Kidney epithelial cell (primary cell): ENCODE measurements around the gene B9D2. TPM values are rescaled to one million over a fixed set of nuclear protein-coding genes. Genes with fewer than 3 reads are reported as not detected.

ENCODE experiments used
- DNase-seq: peaks from one replicate; pipeline ENCODE4 v3.0.0-alpha.2; 2010; ENCODE audit warnings: low read depth
- H3K27me3 ChIP-seq: 2 replicates; pipeline ENCODE4 v1.6.0; 2011; ENCODE audit warnings: low read length; ENCODE audit not compliant: control insufficient read depth, insufficient read depth
- H3K36me3 ChIP-seq: 2 replicates; pipeline ENCODE4 v1.5.1; 2011; ENCODE audit warnings: low read length; ENCODE audit not compliant: control insufficient read depth, insufficient read depth
- H3K4me3 ChIP-seq: 2 replicates; pipeline ENCODE4 v1.5.1; 2011; ENCODE audit warnings: low read depth, mild to moderate bottlenecking, control low read depth, low read length
- total RNA-seq: library from RNA; depleted of rRNA; stranded (reverse); fragments of >200 nt; gene quantifications from 2 replicates; pipeline ENCODE4 v1.2.3, GENCODE V29; 2015
- TF ChIP-seq, protein P1 (sequence below): IDR thresholded peaks from 2 replicates; pipeline ENCODE4 v1.5.1; 2011; ENCODE audit warnings: mild to moderate bottlenecking, moderate library complexity, low read length, control low read depth, inconsistent platforms; ENCODE audit not compliant: insufficient read depth, poor library complexity, severe bottlenecking

B9D2 gene, protein sequence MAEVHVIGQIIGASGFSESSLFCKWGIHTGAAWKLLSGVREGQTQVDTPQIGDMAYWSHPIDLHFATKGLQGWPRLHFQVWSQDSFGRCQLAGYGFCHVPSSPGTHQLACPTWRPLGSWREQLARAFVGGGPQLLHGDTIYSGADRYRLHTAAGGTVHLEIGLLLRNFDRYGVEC
- 4.5 and 5.7 TPM in 2 replicates for total RNA-seq

DNA sequence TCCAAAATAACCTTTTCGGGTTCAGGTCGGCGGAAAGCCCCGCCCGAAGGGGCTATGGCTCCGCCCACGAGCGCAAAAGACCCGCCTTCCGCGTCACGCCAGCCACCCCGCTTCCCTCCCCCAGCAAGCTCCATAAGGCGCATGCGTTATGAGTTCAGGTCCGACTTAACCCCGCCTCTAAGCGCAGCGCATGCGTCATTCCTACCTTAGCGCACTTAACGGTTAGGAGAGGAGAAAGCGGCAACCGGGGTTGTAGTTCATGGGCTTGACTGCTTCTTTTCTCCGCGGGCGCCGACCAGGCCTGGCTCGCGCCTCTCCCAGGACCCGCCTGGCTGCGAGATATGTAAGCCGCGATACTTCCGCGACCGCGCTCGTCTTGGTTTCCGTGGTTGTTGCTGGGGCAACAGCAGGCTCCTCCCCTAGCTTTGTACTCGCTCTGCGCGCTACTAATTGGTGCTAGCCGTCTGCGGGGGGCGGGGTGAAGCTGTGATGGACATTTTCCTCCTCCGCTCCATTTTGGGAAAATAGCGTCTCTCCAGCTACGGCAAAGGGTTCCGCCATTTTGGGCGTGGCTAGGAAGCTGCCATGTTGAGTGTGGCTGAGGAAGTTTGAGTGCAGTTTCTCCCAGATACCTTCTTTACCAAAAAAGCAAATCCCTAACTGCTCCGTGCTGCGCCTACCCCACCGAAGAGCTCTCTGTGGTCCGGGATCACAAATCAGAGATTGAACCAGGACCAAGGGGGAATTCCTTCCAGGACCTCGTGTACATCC is at the start of gene B9D2:
Gene B9D2 (minus strand): TSS at position 397 of the 771 bp plus-strand sequence. CDS start 630 bp downstream, outside the sequence.
- TF ChIP-seq, protein P1, sequence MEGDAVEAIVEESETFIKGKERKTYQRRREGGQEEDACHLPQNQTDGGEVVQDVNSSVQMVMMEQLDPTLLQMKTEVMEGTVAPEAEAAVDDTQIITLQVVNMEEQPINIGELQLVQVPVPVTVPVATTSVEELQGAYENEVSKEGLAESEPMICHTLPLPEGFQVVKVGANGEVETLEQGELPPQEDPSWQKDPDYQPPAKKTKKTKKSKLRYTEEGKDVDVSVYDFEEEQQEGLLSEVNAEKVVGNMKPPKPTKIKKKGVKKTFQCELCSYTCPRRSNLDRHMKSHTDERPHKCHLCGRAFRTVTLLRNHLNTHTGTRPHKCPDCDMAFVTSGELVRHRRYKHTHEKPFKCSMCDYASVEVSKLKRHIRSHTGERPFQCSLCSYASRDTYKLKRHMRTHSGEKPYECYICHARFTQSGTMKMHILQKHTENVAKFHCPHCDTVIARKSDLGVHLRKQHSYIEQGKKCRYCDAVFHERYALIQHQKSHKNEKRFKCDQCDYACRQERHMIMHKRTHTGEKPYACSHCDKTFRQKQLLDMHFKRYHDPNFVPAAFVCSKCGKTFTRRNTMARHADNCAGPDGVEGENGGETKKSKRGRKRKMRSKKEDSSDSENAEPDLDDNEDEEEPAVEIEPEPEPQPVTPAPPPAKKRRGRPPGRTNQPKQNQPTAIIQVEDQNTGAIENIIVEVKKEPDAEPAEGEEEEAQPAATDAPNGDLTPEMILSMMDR = no peak
- Histone ChIP-seq H3K27me3 (no peaks in the 10 kb centered on the region), H3K36me3 (no peaks in the 10 kb centered on the region), H3K4me3 (peak within 1 kb of the TSS; percentile 68)
- peak; percentile 84 for DNase-seq

DNA sequence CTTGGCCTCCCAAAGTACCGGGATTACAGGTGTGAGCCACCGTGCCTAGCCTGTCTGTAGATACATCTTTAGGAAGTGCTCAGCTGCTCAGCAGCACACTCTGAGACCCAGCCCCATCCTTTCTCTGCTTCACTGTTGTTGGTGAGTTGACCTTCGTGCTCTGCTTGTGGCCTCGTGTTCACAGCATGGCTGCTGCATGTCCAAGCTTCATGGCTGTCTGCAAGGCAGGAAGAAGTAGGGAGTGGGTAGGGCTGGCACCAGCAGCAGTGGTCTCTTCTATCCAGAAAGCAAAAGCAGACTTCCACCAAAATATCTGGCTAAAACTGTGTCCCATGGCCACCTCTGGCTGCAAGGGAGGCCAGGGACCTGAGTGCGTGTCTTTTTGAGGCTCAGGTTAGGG is 49.0 kb upstream of the B9D2 start:
- no peaks in the 10 kb centered on the region for H3K36me3 ChIP-seq
- no peak overlapping the region for H3K4me3 ChIP-seq
- DNase-seq = no peak
- H3K27me3 ChIP-seq = no peaks in the 10 kb centered on the region
- TF ChIP-seq, protein P1 = no peak

DNA sequence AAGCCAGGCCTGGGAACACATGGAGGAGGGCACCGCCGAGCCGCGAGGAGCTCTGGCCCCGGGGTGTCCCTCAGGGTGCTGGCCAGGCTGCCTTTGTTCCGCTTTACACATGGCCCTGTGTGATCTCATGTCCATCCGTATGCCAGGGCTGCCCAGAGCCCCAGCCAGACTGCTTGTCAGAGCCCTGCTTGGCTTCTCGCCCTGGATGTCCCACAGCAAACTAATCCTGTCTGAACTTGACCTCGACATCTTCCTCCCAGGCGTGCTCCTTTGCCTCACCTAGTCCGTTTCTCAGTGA is 48.0 kb upstream of the B9D2 start:
- TF ChIP-seq, protein P1 = no peak
- no peaks in the 10 kb centered on the region for H3K27me3 ChIP-seq
- no peaks in the 10 kb centered on the region for H3K36me3 ChIP-seq
- DNase-seq = no peak
- no peak overlapping the region for H3K4me3 ChIP-seq

DNA sequence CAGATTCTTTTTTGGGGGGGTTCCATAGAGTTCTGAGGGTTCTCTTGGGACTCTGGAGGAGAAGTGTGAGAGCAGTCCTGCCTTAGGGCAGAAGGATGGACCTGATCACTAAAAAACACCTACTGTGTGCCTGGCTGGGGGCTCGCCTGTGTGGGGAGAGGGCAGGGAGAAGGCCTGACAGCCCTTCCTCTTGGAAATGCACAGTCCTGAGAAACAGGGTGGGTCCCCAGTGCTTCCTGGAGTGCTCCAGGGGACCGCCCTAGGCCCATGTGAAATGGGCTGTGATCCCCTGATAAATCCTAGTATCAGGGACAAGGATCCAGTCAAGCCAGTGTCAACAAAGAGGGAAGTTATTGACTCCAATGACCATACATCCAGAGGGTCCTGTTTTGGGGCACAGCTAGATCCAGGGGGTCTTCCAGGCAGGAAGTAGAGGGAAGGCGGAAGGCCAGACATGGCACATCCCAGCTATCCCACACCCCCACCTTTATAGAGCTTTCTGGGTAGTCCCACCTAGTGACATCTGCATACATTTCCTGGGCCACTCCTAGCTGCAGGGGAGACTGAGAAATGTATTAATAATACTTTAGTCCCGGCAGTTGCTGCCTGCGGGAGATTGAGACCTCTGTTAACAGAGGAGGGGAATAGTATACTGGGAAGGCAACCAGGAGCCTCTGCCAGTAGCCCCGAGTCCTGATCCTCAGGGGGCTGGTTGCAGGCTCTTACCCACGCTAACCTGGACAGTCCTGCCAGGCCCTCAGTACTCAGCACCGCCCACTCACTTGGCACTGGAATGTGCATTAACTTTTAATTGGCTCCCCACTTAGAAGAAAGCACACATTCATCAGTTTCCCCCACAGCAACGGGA is 47.4 kb upstream of the B9D2 start:
- DNase-seq = no peak
- no peak overlapping the region for H3K4me3 ChIP-seq
- TF ChIP-seq, protein P1 = no peak
- H3K36me3 ChIP-seq = no peaks in the 10 kb centered on the region
- no peaks in the 10 kb centered on the region for H3K27me3 ChIP-seq

DNA sequence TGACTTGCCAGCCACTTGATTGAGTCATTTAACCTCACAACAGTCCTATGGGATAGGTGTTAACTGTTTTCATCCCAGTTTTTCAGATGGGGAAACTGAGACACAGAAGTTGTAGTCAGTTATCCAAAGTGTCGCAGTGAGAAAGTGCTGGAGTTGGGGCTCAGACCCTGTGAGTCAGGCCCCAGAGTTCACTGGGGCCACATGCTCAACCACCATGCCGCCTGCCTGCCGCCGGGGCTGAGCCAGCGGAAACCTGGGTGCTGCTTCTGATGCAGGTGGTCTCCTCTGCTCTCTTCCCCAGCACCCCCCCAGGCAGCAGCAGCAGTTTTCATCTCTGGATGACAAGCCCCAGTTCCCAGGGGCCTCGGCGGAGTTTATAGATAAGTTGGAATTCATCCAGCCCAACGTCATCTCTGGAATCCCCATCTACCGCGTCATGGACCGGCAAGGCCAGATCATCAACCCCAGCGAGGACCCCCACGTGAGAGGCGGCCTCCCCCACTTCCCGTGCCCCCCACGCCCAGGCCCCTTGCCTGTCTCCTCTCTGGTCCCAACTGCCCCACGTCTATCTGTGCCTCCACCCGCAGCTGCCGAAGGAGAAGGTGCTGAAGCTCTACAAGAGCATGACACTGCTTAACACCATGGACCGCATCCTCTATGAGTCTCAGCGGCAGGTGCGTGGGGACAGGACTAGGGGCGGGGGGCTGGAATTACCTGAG is 46.5 kb upstream of the B9D2 start:
- DNase-seq = no peak
- TF ChIP-seq, protein P1 = no peak
- Histone ChIP-seq H3K4me3 (no peak overlapping the region), H3K36me3 (no peaks in the 10 kb centered on the region), H3K27me3 (no peaks in the 10 kb centered on the region)
